ENCODE measurements around the gene TRMU.

TRMU gene

DNA sequence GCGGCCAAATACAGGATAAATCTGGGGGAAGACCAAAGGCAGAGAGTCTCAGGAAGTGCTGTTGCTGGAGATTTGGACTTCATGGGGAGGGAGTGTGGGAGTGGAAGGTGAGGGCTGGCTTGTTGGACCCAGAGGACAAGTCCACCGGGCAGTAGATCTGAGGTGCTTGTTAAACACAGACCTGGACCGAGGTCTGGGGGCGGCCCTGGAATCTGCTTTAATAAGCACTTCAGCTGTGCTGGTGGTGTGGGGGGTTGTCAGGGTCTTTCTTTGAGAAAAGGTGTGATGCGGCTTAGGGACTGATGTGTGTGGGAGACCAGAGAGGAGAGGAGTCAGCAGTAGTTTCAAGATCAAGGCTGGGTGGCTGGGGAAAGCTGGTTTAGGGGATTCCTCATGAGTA is 4.4 kb downstream of the TRMU start:
- H3K9me3 ChIP-seq (ENCODE audit: insufficient read depth, low read length) = no peaks in the 10 kb centered on the region
- H3K36me3 ChIP-seq (ENCODE audit: insufficient read depth, insufficient read length, low read length) = peaks cover 77% of the 10 kb centered on the region

DNA sequence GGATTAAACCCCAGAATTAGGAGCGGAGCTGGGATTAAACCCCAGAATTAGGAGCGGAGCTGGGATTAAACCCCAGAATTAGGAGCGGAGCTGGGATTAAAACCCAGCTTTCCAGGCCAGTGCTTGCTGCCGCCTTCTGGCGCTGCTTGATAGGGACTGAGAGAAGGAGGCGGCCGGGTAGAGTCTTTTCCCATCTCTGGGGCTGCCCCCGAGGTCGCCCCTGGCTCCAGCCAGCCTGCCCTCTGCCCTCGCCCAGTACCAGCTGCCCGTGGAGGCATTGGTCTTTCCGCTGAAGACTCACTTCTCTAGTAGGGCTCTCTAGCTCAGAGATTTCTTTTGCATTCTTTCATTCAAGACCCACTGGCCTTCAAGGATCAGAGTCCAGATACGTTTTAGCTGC is 5.2 kb downstream of the TRMU start:
- TF ChIP-seq SUZ12 (IDR thresholded peaks at IDR 0.05; ENCODE audit: extremely low read depth, insufficient read depth, insufficient read length) (no peak), YY1 (IDR thresholded peaks at IDR 0.05; ENCODE audit: insufficient read depth, insufficient read length) (no peak), ZNF274 (IDR thresholded peaks at IDR 0.05; ENCODE audit: low read depth, low read length) (no peak)
- H3K4me1 ChIP-seq (ENCODE audit: insufficient read depth, insufficient read length) = no peaks in the 10 kb centered on the region
- no peak overlapping the region for H3K9ac ChIP-seq (ENCODE audit: insufficient read length, low read depth)
- H3K9me3 ChIP-seq (ENCODE audit: insufficient read depth, low read length) = no peaks in the 10 kb centered on the region
- H3K36me3 ChIP-seq (ENCODE audit: insufficient read depth, insufficient read length, low read length) = peaks cover 83% of the 10 kb centered on the region
- H3K4me3 ChIP-seq (ENCODE audit: insufficient read length, low read depth) = no peak overlapping the region
- no peaks in the 10 kb centered on the region for H3K27me3 ChIP-seq (ENCODE audit: insufficient read depth, insufficient read length)
- no peak for DNase-seq (ENCODE audit: low read depth, low spot score)

More for the DNA sequence above, 4.4 kb downstream of the TRMU start:
- DNase-seq (ENCODE audit: low read depth, low spot score) = no peak
- H3K9ac ChIP-seq (ENCODE audit: insufficient read length, low read depth) = no peak overlapping the region
- no peaks in the 10 kb centered on the region for H3K27me3 ChIP-seq (ENCODE audit: insufficient read depth, insufficient read length)
- no peaks in the 10 kb centered on the region for H3K4me1 ChIP-seq (ENCODE audit: insufficient read depth, insufficient read length)
- no peak overlapping the region for H3K4me3 ChIP-seq (ENCODE audit: insufficient read length, low read depth)
- TF ChIP-seq YY1 (IDR thresholded peaks at IDR 0.05; ENCODE audit: insufficient read depth, insufficient read length) (no peak), SUZ12 (IDR thresholded peaks at IDR 0.05; ENCODE audit: extremely low read depth, insufficient read depth, insufficient read length) (no peak), ZNF274 (IDR thresholded peaks at IDR 0.05; ENCODE audit: low read depth, low read length) (no peak)

DNA sequence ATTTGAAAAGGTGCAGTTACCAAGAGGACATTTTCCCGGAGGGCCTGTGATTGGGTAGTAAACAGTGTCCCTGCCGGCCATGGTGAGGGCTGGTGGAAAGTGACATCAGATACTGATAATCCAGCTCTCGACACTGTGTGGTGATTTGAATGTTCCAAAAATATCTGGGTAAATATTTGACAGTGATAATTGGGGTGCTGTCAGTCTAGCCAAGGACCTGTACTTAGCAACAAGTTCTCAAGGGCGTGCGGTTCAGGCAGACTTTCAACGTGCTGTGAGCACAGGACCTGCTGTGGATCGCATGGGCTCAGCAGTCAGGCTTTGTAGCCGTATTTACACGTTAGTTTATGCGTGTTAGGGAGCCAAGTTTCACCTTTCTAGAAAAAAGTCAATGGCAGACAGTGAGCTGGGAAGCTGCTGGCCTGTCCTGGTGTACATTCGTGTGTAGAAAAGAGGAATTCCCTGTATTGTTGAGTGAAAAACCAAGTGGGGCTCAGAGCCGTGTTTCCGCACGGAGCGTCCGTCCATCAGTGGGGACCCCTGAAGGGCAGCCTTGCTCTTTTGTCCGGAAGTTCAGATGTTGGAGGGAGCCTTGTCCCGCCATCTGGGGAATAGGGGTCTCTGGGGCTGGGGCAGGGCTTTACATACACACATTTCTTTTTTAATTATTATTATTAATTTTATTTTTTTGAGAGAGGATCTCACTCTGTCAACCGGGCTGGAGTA is 11.3 kb downstream of the TRMU start:
- TF ChIP-seq SUZ12 (IDR thresholded peaks at IDR 0.05; ENCODE audit: extremely low read depth, insufficient read depth, insufficient read length) (no peak), YY1 (IDR thresholded peaks at IDR 0.05; ENCODE audit: insufficient read depth, insufficient read length) (no peak), ZNF274 (IDR thresholded peaks at IDR 0.05; ENCODE audit: low read depth, low read length) (no peak)
- Histone ChIP-seq H3K9ac (ENCODE audit: insufficient read length, low read depth) (no peak overlapping the region), H3K4me1 (ENCODE audit: insufficient read depth, insufficient read length) (no peaks in the 10 kb centered on the region), H3K4me3 (ENCODE audit: insufficient read length, low read depth) (no peak overlapping the region), H3K36me3 (ENCODE audit: insufficient read depth, insufficient read length, low read length) (peaks cover 94% of the 10 kb centered on the region), H3K9me3 (ENCODE audit: insufficient read depth, low read length) (no peaks in the 10 kb centered on the region), H3K27me3 (ENCODE audit: insufficient read depth, insufficient read length) (no peaks in the 10 kb centered on the region)
- DNase-seq (ENCODE audit: low read depth, low spot score) = no peak

DNA sequence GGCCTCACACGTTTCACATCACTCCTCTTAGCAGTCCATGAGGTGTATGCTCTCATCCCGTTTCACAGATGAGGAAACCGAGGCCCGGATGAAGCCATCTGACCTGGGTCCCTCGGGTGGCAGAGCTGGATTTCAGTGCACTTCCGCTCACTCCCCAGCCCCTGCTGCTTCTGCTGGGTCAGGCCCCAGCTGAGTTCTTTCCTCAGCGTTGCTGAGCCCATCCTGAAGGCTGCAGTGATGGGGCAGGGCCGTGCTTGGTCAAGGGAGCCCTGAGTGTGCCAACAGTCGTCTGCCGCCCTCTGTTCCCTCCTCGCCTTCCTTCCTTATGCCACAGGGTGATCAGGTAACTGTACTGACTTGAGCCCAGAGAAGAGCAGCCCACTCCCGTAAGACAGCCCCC is 12.1 kb downstream of the TRMU start:
- Histone ChIP-seq H3K9ac (ENCODE audit: insufficient read length, low read depth) (no peak overlapping the region), H3K4me3 (ENCODE audit: insufficient read length, low read depth) (no peak overlapping the region), H3K9me3 (ENCODE audit: insufficient read depth, low read length) (no peaks in the 10 kb centered on the region), H3K27me3 (ENCODE audit: insufficient read depth, insufficient read length) (no peaks in the 10 kb centered on the region), H3K36me3 (ENCODE audit: insufficient read depth, insufficient read length, low read length) (peaks cover 94% of the 10 kb centered on the region), H3K4me1 (ENCODE audit: insufficient read depth, insufficient read length) (no peaks in the 10 kb centered on the region)
- TF ChIP-seq SUZ12 (IDR thresholded peaks at IDR 0.05; ENCODE audit: extremely low read depth, insufficient read depth, insufficient read length) = no peak
- TF ChIP-seq YY1 (IDR thresholded peaks at IDR 0.05; ENCODE audit: insufficient read depth, insufficient read length) = no peak
- TF ChIP-seq ZNF274 (IDR thresholded peaks at IDR 0.05; ENCODE audit: low read depth, low read length) = no peak
- DNase-seq (ENCODE audit: low read depth, low spot score) = no peak

DNA sequence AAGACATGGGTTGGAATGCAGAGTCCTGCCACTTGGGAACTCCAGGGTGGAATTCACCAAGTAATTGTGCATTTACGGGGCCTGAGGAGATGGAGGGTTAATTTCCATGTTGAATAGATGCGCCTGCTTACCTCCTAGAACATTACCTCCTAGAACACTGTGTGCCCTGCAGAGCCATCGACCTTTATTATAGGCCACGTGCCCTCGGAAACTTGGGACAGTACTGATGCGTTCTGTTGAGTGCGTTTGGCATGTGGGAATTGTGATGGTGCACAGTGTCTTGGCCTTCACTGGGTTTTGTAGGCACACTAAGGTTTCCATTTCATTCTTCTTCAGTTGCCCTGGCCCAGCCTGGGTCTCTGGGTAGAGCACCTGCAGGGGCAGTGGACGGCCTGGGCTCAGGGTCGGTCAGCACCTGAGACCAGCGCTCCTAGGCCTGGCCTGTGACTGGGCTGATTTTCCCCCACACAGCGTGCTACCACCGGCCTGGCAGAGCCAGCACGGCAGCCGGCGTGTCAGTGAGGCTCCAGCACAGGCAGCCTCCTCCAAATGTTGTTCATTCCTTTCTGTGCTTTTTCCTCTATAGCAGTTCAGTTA is 12.7 kb downstream of the TRMU start:
- Histone ChIP-seq H3K9ac (ENCODE audit: insufficient read length, low read depth) (no peak overlapping the region), H3K27me3 (ENCODE audit: insufficient read depth, insufficient read length) (no peaks in the 10 kb centered on the region), H3K4me1 (ENCODE audit: insufficient read depth, insufficient read length) (no peaks in the 10 kb centered on the region), H3K4me3 (ENCODE audit: insufficient read length, low read depth) (no peak overlapping the region), H3K36me3 (ENCODE audit: insufficient read depth, insufficient read length, low read length) (peaks cover 96% of the 10 kb centered on the region), H3K9me3 (ENCODE audit: insufficient read depth, low read length) (no peaks in the 10 kb centered on the region)
- no peak for DNase-seq (ENCODE audit: low read depth, low spot score)
- TF ChIP-seq YY1 (IDR thresholded peaks at IDR 0.05; ENCODE audit: insufficient read depth, insufficient read length) (no peak), ZNF274 (IDR thresholded peaks at IDR 0.05; ENCODE audit: low read depth, low read length) (no peak), SUZ12 (IDR thresholded peaks at IDR 0.05; ENCODE audit: extremely low read depth, insufficient read depth, insufficient read length) (no peak)

DNA sequence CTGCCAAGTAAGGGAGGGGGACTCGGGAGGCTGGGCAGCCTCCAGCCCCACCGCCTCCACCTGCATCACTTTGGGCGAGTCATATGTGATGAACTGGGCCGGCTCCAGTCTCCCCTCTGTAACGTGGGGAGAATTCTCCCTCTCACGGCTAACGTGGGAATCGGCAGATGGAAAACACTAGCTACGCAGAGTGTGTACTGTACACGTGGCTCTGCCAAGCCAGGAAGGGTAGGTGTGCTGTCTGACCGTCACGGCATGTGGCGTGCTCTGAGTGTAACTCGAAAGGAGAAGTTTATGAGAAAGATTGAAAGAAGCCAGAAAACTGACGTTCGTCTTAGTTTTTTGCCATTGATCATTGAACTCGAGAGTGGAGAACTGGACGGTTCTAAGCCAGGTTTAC is 13.7 kb downstream of the TRMU start:
- no peak overlapping the region for H3K4me3 ChIP-seq (ENCODE audit: insufficient read length, low read depth)
- H3K36me3 ChIP-seq (ENCODE audit: insufficient read depth, insufficient read length, low read length) = peaks cover 96% of the 10 kb centered on the region
- H3K9ac ChIP-seq (ENCODE audit: insufficient read length, low read depth) = no peak overlapping the region
- no peaks in the 10 kb centered on the region for H3K9me3 ChIP-seq (ENCODE audit: insufficient read depth, low read length)
- no peak for DNase-seq (ENCODE audit: low read depth, low spot score)
- H3K27me3 ChIP-seq (ENCODE audit: insufficient read depth, insufficient read length) = no peaks in the 10 kb centered on the region
- TF ChIP-seq ZNF274 (IDR thresholded peaks at IDR 0.05; ENCODE audit: low read depth, low read length) (no peak), YY1 (IDR thresholded peaks at IDR 0.05; ENCODE audit: insufficient read depth, insufficient read length) (no peak), SUZ12 (IDR thresholded peaks at IDR 0.05; ENCODE audit: extremely low read depth, insufficient read depth, insufficient read length) (no peak)
- no peaks in the 10 kb centered on the region for H3K4me1 ChIP-seq (ENCODE audit: insufficient read depth, insufficient read length)

DNA sequence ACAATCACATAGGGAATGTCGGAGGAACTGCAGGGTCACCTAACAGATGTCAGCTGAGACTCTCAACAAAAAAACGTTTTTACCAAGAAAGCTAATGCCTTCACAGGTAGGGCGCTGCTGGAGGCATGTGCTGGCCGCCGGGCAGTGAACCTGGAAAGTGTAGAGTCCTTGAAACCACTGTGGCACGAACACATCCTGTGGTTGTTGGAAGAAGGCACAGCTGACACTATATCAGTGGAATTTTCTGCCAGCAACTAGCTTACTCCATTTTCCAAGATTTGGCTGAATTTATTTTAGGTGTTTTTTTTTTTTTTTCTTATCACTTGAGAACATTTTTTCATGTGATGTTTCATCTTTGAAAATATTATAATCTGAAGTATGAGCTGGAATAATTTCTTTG is 14.2 kb downstream of the TRMU start:
- H3K27me3 ChIP-seq (ENCODE audit: insufficient read depth, insufficient read length) = no peaks in the 10 kb centered on the region
- H3K36me3 ChIP-seq (ENCODE audit: insufficient read depth, insufficient read length, low read length) = peaks cover 96% of the 10 kb centered on the region
- DNase-seq (ENCODE audit: low read depth, low spot score) = no peak
- H3K9me3 ChIP-seq (ENCODE audit: insufficient read depth, low read length) = no peaks in the 10 kb centered on the region
- H3K4me3 ChIP-seq (ENCODE audit: insufficient read length, low read depth) = no peak overlapping the region
- H3K4me1 ChIP-seq (ENCODE audit: insufficient read depth, insufficient read length) = no peaks in the 10 kb centered on the region
- no peak overlapping the region for H3K9ac ChIP-seq (ENCODE audit: insufficient read length, low read depth)
- TF ChIP-seq ZNF274 (IDR thresholded peaks at IDR 0.05; ENCODE audit: low read depth, low read length) (no peak), SUZ12 (IDR thresholded peaks at IDR 0.05; ENCODE audit: extremely low read depth, insufficient read depth, insufficient read length) (no peak), YY1 (IDR thresholded peaks at IDR 0.05; ENCODE audit: insufficient read depth, insufficient read length) (no peak)
